Skin of body (tissue), 2 donors: ENCODE results near the gene PAGE4. TPM values are rescaled to one million over a fixed set of nuclear protein-coding genes. Genes with fewer than 3 reads are reported as not detected.

Experiments used
- DNase-seq: peaks from one replicate; lab custom pipeline; 2025; lab: John Stamatoyannopoulos, UW
- total RNA-seq: library from RNA; depleted of rRNA; stranded (reverse); fragments of >200 nt; gene quantifications from one replicate; pipeline ENCODE4 v1.2.3, GENCODE V29; 2014

Gene PAGE4
- not detected for total RNA-seq

- DNase-seq = no peak
Measured at GRCh38 chrX:49829016-49829415, at the start of gene PAGE4. Gene PAGE4 (plus strand): TSS chrX:49829303. CDS start chrX:49830429, 1,126 bp downstream.

GRCh38 chrX:49784747-49785280, 44.3 kb upstream of the PAGE4 start:
- DNase-seq = no peak

GRCh38 chrX:49792376-49792775, 36.7 kb upstream of the PAGE4 start:
- DNase-seq = no peak

GRCh38 chrX:49793686-49794085, 35.4 kb upstream of the PAGE4 start:
- DNase-seq = no peak

- DNase-seq = no peak
Measured at GRCh38 chrX:49799828-49800227, 29.3 kb upstream of the PAGE4 start.

- DNase-seq = peak; percentile 7
Measured at GRCh38 chrX:49809891-49810632, 19.0 kb upstream of the PAGE4 start.

- DNase-seq = no peak
Measured at GRCh38 chrX:49812177-49812576, 16.9 kb upstream of the PAGE4 start.

- DNase-seq = no peak
Measured at GRCh38 chrX:49816435-49816834, 12.7 kb upstream of the PAGE4 start.

GRCh38 chrX:49838374-49838773, 9.3 kb downstream of the PAGE4 start:
- peak; percentile 2 for DNase-seq

GRCh38 chrX:49840679-49841078, 11.6 kb downstream of the PAGE4 start:
- DNase-seq = no peak

GRCh38 chrX:49842621-49843020, 13.5 kb downstream of the PAGE4 start:
- DNase-seq = no peak

GRCh38 chrX:49844611-49845010, 15.5 kb downstream of the PAGE4 start:
- no peak for DNase-seq

- no peak for DNase-seq
Measured at GRCh38 chrX:49845701-49846403, 16.7 kb downstream of the PAGE4 start.

GRCh38 chrX:49846522-49846921, 17.4 kb downstream of the PAGE4 start:
- no peak for DNase-seq

GRCh38 chrX:49848275-49848674, 19.2 kb downstream of the PAGE4 start:
- DNase-seq = no peak

- DNase-seq = no peak
Measured at GRCh38 chrX:49850028-49850427, 20.9 kb downstream of the PAGE4 start.

- DNase-seq = no peak
Measured at GRCh38 chrX:49853661-49854060, 24.6 kb downstream of the PAGE4 start.

- no peak for DNase-seq
Measured at GRCh38 chrX:49856819-49857218, 27.7 kb downstream of the PAGE4 start.

GRCh38 chrX:49858341-49858740, 29.2 kb downstream of the PAGE4 start:
- no peak for DNase-seq

- no peak for DNase-seq
Measured at GRCh38 chrX:49859491-49859890, 30.4 kb downstream of the PAGE4 start.

GRCh38 chrX:49860867-49861535, 31.9 kb downstream of the PAGE4 start:
- DNase-seq = no peak

- no peak for DNase-seq
Measured at GRCh38 chrX:49862093-49862492, 33.0 kb downstream of the PAGE4 start.
